Measurements from ENCODE around the gene ZNF629.
"Not testable (repeated sequence)": the region's sequence is repeated elsewhere in the genome, so short reads cannot be mapped to it uniquely, and the experiment has no call there.

The ZNF629 gene

DNA sequence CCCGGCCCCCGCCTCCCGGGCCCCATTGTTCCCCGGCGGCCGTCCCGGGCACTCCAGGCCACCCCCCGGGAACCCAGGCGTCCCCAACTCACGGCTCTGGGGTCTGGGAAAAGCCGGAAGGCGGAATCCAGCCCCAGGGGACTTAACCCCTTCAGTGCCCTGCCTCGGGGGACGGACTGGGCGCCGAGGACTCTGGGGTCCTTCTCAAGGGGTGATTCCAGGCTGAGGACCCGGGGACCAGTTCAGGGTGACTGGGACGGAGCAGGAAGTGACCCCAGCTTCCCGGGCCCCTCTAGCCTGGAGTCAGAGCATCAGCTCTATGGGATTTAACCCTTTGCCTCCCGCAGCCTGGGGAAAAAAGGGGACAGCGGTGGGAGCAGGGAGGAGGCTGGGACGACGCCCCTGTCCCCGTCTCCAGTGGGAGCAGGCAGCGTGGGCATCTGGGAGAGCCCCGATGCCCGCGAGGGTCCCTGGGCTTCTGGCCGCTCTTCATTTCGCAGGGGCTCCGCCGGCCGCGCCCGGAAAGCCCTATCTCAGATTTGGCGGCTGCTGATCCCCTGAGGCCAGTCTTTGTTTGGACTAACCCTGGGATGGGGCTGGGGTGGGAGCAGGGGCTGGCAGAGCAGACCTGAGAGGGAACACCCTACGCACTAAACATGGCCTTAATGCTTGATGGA lies at the start of gene ZNF629:
Gene ZNF629 (minus strand): TSS at position 270 of the 677 bp plus-strand sequence. CDS start 2,723 bp downstream, outside the sequence.
- TF ChIP-seq, protein P1, sequence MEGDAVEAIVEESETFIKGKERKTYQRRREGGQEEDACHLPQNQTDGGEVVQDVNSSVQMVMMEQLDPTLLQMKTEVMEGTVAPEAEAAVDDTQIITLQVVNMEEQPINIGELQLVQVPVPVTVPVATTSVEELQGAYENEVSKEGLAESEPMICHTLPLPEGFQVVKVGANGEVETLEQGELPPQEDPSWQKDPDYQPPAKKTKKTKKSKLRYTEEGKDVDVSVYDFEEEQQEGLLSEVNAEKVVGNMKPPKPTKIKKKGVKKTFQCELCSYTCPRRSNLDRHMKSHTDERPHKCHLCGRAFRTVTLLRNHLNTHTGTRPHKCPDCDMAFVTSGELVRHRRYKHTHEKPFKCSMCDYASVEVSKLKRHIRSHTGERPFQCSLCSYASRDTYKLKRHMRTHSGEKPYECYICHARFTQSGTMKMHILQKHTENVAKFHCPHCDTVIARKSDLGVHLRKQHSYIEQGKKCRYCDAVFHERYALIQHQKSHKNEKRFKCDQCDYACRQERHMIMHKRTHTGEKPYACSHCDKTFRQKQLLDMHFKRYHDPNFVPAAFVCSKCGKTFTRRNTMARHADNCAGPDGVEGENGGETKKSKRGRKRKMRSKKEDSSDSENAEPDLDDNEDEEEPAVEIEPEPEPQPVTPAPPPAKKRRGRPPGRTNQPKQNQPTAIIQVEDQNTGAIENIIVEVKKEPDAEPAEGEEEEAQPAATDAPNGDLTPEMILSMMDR (IDR thresholded peaks at IDR 0.05; ENCODE audit: low read depth, low read length, missing control alignments) = no peak
- peak; percentile 45 for DNase-seq
- Histone ChIP-seq H3K27me3 (replicated peaks) (no peaks in the 10 kb centered on the region), H3K27ac (peak within 1 kb of the TSS; percentile 81), H3K36me3 (replicated peaks) (peaks cover 19% of the 10 kb centered on the region), H3K4me3 (ENCODE audit: low read depth, low read length) (peak within 1 kb of the TSS; percentile 92)
- in situ Hi-C loops (cut with HindIII; ENCODE audit: low pct_ligation_motif_present, low sequenced_read_pairs) = loop anchor here (25.0 kb wide), 1 partner anchor 100 kb away; the partner anchor contains the start of genes BCL7C and CTF1

DNA sequence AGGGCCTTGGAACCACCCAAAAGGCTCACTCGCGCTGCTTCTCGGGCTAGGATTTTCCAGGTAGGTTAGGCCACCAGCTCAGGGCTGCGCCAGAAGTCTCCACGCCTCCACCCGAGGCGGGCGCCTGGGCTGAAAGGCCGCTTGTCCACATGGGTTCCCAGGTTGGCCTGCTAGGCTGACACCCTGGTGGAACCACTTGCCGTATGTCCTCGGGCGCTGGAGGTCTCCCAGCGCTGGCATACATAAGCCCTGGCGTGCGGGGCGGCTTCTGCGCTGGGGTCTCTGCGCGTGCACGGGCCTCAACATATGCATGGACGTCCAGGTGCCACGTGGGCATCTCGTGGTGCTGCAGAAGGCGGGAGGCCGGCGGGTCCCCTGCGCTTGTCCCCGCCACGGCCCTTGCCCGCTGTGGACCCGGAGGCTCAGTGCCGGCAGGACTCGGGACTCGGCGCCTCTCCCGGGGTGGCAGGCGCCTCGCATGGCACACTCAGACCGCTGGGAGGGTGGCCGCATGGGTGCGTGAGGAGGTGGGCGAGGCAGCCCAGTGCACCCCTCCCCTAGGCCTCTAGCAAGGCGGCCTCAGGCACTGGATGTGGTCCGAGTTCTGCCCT lies 47.2 kb upstream of the ZNF629 start:
- DNase-seq = no peak
- no peak overlapping the region for H3K27ac ChIP-seq
- TF ChIP-seq, protein P1 (IDR thresholded peaks at IDR 0.05; ENCODE audit: low read depth, low read length, missing control alignments) = no peak
- in situ Hi-C loops (cut with HindIII; ENCODE audit: low pct_ligation_motif_present, low sequenced_read_pairs) = no loop called here
- no peaks in the 10 kb centered on the region for H3K27me3 ChIP-seq (replicated peaks)
- H3K36me3 ChIP-seq (replicated peaks) = no peaks in the 10 kb centered on the region
- H3K4me3 ChIP-seq (ENCODE audit: low read depth, low read length) = no peak overlapping the region

DNA sequence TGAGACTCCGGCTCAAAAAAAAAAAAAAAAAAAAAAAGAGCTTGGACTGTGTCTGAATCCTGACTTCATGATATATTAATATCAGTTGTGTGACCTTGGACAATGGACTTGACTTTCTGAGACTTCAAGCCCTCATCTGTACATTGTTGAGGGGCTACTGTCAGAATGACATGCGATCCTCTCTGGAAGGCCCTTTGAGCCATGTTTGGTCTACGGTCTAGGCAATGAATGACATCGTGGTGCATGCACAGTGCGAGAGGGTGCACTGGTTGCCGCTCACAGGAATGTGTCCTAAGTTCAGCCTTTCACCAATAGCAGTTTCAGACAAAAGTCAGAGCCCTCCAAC lies 43.0 kb upstream of the ZNF629 start:
- H3K27me3 ChIP-seq (replicated peaks) = no peaks in the 10 kb centered on the region
- TF ChIP-seq, protein P1 (IDR thresholded peaks at IDR 0.05; ENCODE audit: low read depth, low read length, missing control alignments) = no peak
- in situ Hi-C loops (cut with HindIII; ENCODE audit: low pct_ligation_motif_present, low sequenced_read_pairs) = no loop called here

DNA sequence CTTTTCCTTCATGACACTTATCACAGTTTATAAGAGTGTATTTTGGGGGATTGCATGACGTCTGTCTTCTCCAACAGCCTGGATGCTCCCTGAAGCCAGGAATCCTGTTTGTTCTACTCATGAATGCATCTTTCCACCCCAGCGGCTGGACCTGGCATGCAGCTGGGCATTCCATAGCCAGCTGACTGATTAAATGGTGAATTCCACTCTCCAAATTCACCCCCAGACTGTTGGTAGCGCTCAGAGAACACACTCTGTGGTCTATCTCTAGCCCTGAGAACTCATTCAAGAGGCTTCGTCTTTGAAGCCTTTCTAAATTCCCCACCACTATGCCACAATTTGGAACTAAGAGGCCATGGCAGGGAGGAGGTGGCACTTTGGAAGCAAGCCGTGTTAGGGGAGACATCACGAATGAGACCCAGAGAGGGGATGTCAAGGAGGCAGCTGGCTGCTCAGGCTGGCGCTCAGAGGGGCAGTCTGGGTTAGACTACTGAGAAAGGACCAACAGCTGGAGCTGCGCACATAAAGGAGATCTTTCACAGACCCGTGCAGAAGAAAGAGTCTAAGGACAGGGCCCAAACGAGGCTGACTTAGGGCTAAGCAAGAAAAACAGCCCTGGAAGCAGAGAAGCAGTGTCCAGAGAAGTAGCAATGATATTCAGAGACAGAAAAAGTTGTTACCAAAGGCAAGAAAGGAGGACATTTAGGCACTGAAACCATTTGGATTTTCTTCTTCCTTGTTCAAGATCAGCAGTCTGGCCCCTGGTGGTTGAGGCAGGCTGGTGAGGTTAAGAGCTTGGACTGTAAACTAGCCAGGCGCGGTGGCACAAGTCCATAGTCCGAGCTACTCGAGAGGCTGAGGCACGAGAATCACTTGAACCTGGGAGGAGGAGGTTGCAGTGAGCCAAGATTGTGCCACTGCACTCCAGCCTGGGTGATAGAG lies 42.4 kb upstream of the ZNF629 start:
- no peak for DNase-seq
- TF ChIP-seq, protein P1 (IDR thresholded peaks at IDR 0.05; ENCODE audit: low read depth, low read length, missing control alignments) = peak; percentile 34
- in situ Hi-C loops (cut with HindIII; ENCODE audit: low pct_ligation_motif_present, low sequenced_read_pairs) = no loop called here

More for the DNA sequence above, 43.0 kb upstream of the ZNF629 start:
- Histone ChIP-seq H3K36me3 (replicated peaks) (no peaks in the 10 kb centered on the region), H3K4me3 (ENCODE audit: low read depth, low read length) (no peak overlapping the region), H3K27ac (no peak overlapping the region)
- no peak for DNase-seq

DNA sequence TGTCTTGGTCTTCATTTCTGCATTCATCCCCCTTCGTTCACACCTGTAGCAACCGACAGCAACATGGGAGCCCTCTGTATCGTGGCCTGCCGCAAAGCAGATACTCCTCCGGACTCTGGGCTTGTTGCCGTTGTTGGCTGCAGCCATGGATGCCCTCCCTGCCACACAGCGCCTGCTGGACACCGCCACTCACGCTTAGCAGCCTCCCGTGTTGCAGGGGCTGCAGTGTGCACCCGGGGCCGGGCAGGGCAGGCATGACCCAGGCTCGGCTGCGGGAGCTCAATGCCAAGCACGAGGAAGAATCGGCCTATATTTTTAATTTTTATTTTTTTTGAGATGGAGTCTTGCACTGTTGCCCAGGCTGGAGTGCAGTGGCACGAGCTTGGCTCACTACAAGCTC lies 34.9 kb upstream of the ZNF629 start:
- no peak overlapping the region for H3K27ac ChIP-seq
- TF ChIP-seq, protein P1 (IDR thresholded peaks at IDR 0.05; ENCODE audit: low read depth, low read length, missing control alignments) = no peak
- no peak for DNase-seq
- no peak overlapping the region for H3K4me3 ChIP-seq (ENCODE audit: low read depth, low read length)
- in situ Hi-C loops (cut with HindIII; ENCODE audit: low pct_ligation_motif_present, low sequenced_read_pairs) = no loop called here
- H3K36me3 ChIP-seq (replicated peaks) = no peaks in the 10 kb centered on the region
- H3K27me3 ChIP-seq (replicated peaks) = no peaks in the 10 kb centered on the region

More for the DNA sequence above, 42.4 kb upstream of the ZNF629 start:
- H3K27ac ChIP-seq = no peak overlapping the region
- H3K27me3 ChIP-seq (replicated peaks) = no peaks in the 10 kb centered on the region
- no peaks in the 10 kb centered on the region for H3K36me3 ChIP-seq (replicated peaks)
- no peak overlapping the region for H3K4me3 ChIP-seq (ENCODE audit: low read depth, low read length)

DNA sequence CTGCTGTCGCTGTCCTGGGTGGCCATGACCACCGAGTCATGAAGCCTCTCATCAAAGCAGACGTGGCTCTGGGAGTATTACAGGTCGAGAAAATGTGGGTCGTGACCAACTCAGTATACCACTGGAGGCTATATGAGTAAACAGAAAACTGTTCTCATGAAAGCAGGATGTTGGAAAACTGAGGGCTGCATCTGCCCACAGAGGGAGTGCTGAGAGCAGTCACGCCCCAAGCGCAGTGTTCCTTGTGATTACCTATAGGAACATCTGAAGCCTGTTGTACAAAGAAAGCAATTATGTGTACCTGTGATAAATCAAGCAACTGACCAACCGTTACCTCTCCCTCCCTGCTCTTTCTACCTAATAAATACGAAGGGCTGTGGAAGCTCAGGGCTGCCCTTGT lies 34.4 kb upstream of the ZNF629 start:
- H3K36me3 ChIP-seq (replicated peaks); H3K4me3 ChIP-seq (ENCODE audit: low read depth, low read length); H3K27ac ChIP-seq; DNase-seq; in situ Hi-C loops (cut with HindIII; ENCODE audit: low pct_ligation_motif_present, low sequenced_read_pairs); H3K27me3 ChIP-seq (replicated peaks): not testable (repeated sequence)

Data from brain microvascular endothelial cell (primary cell).